ENCODE measurements around the gene CAPN5.

Gene CAPN5

DNA sequence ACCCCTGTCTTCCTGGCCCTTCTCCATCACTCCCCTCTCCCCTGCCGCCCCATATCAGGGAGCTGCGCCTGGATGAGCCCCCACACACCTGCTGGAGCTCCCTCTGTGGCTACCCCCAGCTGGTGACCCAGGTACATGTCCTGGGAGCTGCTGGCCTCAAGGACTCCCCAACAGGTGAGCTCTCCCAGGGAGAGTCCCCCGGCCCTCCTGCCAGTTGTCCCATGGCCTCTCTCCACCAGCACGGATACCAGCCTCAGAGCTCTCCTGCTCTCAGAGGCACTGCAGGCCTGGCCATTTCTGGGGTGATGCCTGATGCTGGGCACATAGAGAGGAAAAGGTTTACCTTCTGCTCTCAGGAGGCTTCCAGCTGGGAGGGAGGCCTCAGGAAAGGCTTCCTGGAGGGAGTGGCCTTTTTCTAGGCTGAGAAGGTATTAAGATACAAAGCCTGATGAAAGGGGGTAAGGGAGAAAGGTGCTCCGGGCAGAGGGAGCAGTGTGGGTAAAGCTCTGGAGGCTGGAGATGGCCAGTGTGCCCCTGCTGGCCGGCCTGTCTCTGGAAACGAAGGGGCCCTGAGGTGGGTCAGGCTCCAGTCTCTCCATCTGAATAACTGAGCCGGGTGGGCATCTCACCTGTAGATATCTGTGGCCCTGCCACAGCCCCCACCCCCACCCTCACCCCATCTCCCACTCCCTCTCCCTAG is 55.3 kb downstream of the CAPN5 start:
- DNase-seq, result no peak

DNA sequence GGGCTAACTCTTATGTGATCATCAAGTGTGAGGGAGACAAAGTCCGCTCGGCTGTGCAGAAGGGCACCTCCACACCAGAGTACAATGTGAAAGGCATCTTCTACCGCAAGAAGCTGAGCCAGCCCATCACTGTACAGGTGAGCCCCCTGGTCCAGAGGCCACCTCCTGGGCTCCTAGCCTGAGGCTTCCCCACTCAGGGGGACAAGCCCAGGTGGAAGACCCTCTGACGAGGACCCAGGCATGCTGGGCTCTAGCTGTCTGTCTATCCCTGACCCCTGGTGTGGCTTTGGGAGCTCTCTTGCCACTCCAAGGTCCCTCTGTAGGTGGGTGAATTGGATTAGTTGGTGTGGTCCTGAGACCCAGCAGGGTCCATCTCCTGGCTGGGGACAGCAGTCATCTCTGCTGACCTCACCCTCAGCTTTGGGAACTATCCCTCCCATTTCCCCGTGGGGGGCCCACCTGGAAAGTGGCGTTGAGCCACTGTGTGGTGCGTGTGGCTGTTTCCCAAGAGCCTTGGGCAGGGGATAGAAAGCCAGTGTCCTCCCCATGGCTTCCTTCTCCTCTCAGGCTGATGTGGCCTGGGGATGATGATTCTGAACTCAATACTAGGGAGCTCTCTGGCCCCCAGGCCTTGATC is 55.9 kb downstream of the CAPN5 start:
- no peak for DNase-seq

DNA sequence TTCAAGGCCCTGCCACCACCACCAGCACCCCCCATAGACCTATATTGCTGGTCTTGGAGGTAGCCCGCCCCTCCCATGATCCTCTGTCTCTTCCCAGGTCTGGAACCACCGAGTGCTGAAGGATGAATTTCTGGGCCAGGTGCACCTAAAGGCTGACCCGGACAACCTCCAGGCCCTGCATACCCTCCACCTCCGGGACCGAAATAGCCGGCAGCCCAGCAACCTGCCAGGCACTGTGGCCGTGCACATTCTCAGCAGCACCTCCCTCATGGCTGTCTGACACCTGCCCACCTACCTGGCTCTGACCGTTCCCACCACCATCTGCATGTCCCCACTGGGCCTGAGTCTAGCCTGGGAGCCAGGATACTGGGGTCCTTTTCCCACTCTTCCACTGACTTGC is 56.8 kb downstream of the CAPN5 start:
- no peak for DNase-seq

DNA sequence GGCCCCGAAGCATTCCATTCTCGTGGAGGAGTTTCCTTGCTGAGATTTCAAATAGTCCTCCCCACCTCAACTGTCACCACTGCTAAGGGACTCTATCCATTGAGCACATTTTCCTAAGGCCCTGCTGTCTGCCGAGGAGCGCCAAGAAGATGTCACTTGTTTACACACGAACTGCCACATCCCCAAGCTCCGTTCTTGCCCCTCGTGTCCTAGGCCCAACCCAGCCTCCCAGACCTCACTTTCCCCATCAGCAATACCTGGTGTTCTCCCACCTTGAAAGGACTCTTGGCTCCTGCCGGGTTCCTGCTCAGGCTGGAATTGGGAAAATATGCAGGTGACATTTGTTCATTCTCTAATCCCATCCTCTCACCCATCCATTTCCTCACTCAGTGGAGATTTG is 57.3 kb downstream of the CAPN5 start:
- DNase-seq, result no peak

DNA sequence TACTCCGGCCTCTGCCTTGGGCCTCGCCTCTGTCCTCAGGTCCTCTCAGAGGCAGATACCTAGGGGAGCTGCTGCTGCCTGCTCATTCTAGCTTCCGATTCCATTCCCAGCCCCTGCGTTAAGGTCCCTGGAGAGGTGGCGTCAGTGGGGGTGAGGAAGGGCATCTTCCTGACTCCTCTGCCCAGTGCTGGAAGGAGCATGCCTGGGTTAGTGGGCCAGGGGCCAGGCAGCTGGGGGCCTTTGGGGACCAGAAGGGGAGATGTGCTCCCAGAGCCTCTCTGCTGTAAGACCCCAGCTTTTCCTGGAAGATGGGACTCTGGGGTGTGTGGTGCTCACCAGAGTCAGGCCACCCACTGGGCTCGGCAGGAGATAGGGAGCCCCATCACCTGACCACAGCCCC is 57.7 kb downstream of the CAPN5 start:
- DNase-seq, result no peak

DNA sequence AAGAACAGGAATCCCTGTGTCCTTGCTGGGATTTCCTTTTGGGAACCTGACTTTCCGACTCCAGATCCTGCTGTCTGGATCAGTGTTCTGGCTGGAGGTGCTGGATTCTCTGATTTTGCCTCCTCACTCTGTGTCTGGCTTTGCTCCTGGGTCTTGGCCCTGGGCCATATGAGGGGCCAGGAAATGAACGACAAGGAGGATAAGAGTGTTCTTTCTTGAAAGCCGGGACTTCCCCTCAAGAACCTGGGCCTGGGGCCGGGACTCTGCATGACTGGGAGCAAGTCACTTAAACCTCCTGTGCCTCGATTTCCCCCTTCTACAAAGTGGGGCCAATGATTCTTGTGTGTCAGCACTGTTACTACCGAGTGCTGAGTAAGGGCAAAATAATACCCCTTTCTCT is 58.4 kb downstream of the CAPN5 start:
- no peak for DNase-seq

DNA sequence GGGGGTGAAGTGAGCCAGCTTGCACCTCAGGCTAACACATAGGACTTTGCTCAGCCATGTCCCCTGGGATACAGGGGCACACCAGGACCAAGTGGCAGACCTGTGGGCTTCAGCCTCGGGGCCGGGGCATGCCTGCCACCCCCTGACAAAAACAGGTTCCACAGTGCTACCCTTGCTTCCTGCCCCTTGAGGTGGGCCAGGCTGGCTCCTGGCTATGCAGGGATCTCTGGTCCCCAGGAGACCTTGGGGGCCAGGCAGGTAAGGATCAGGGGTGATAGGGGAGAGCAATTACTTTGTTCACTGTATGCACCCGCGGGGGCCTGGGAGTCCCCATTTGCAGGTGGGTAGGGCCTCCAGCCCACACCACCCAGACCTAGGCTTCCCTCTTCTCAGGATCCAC is 58.9 kb downstream of the CAPN5 start:
- no peak for DNase-seq

DNA sequence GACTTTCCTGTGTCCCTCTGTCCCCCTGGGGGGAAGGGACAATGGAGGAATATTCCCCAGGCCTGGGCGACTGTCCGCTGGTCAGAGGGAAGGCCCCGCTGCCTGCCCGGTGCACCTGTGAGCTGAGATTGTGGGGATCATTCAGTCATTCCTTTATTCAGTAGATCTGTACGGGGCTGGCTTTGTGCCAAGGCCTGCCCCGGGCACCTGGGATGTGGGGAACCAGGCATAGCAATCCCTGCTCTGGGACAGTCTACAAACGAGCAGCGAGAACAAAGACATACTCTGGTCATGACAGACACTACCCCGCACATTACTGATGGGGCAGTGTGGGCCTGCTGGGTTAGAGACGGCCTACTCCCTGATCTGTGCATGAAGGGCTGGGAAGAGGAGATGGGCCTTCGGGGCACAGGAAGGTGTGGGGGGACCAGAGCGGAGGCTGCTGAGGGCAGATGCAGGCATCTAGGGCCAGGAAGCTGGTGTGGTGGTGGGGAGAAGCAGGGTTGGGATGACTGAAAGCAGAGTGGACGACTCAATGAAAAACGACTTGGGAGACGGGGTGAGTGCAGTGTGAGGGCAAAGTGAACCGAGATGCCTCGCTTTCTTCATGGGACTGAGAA is 59.5 kb downstream of the CAPN5 start:
- no peak for DNase-seq

DNA sequence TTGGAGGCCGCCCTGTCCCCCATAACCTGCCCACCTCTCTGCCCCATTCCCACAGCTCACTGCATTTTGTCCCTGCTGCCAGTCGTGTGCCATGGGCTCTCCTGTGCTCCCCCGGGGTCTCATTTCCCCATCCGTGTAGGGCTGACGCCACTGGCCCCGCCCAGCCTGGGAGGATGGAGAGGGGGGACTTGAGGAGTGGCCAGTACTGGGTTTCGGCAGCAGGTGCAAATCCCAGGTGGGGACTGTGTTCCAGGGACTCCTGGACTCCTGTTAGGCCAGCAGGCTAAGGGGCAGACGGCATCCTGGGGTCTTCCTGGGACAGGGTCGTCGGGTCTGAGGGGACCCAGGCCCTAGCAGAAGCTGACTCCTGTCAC is 60.1 kb downstream of the CAPN5 start:
- DNase-seq, result no peak

DNA sequence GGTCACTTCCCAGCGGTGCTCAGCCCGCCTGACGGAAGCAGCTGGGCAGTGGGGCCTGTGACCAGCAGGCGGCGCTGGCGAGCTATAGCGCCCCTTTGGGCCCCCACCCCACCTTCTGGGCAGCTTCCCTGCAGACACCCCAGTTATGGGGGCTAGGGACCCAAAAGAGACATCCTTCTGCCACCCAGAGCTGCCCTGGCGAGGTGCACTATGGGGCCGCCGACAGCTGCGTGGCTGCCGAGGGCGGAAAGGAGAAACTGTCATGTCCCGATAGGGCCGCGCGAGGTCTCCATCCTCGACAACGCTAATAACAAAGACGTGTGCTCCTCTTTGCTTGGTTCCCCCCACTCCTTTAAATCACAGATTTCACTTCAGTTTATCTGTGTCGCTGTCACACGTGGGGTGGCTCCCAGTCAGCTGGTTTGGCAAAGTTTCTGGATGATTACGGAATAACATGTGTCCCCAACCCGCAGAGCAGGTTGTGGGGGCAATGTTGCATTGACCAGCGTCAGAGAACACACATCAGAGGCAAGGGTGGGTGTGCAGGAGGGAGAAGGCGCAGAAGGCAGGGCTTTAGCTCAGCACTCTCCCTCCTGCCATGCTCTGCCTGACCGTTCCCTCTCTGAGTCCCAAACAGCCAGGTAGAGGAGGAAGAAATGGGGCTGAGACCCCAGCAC is 60.6 kb downstream of the CAPN5 start:
- peak; percentile 72 to 79 for DNase-seq

DNA sequence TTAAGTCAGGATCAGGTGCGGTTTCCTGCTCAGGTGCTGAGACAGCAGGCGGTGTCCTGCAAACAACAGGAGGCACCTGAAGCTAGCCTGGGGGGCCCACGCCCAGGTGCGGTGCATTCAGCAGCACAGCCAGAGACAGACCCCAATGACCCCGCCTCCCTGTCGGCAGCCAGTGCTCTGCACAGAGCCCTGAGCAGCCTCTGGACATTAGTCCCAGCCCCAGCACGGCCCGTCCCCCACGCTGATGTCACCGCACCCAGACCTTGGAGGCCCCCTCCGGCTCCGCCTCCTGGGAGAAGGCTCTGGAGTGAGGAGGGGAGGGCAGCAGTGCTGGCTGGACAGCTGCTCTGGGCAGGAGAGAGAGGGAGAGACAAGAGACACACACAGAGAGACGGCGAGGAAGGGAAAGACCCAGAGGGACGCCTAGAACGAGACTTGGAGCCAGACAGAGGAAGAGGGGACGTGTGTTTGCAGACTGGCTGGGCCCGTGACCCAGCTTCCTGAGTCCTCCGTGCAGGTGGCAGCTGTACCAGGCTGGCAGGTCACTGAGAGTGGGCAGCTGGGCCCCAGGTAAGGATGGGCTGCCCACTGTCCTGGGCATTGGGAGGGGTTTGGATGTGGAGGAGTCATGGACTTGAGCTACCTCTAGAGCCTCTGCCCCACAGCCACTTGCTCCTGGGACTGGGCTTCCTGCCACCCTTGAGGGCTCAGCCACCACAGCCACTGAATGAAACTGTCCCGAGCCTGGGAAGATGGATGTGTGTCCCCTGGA is 61.3 kb downstream of the CAPN5 start, which contains the start of gene MYO7A:
MYO7A (plus strand) TSS at position 327 of the 772 bp plus-strand sequence. CDS start 2,389 bp downstream, outside the sequence.
- DNase-seq, result no peak

DNA sequence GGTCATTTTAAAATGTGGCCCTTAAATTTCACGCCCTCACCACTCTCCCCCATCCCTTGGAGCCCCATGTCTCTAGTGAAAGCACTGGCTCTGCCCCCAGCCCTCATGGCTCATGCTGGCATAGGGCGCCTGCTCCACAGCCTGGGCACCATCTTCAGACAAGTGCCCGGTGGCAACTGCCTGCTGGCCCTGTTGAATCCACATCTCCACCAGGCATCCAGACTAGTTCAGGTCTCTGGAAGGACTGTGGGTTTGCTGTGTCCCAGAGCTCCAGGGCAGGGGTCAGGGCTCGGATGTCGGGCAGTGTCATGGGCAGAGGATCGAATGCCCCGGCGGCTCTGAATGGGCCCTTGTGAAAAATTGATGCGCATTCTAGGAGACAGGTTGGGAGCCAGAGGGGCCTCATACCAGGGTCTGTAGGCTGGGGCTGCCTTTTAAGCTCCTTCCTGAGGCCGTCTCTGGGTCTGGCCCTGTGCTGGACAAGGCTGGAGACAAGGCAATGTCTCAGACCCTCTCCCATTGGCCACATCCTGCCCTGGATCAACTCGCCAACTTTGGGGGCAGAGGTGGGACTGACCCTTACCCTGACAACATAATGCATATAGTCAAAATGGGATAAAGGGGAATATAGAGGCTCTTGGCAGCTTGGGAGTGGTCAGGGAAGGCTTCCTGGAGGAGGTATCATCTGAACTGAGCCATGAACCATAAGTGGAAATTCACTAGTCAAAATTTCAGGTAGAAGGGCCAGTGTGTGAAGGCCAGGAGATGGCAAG is 62.5 kb downstream of the CAPN5 start:
- no peak for DNase-seq

DNA sequence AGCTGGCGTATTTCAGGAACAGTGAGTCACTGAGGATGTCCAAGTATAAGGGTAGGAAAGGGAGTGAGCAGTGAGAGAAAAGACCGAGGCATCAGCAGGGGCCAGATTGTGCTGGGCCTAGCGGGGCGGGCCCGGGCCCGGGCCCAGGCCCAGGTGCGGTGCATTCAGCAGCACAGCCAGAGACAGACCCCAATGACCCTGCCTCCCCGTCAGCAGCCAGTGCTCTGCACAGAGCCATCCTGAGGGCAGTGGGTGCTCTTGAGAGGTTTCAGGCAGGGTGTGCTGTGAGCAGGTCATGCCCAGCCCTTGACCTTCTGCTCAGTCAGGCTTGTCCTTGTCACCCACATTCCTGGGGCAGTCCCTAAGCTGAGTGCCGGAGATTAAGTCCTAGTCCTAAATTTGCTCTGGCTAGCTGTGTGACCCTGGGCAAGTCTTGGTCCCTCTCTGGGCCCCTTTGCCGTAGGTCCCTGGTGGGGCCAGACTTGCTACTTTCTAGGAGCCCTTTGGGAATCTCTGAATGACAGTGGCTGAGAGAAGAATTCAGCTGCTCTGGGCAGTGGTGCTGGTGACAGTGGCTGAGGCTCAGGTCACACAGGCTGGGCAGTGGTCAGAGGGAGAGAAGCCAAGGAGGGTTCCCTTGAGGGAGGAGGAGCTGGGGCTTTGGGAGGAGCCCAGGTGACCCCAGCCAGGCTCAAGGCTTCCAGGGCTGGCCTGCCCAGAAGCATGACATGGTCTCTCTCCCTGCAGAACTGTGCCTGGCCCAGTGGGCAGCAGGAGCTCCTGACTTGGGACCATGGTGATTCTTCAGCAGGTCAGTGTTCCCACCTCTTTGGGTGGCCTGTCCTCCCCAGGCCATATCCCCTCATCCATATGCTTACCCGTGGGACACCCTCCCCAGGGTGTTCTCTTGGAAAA is 63.3 kb downstream of the CAPN5 start:
- no peak for DNase-seq

DNA sequence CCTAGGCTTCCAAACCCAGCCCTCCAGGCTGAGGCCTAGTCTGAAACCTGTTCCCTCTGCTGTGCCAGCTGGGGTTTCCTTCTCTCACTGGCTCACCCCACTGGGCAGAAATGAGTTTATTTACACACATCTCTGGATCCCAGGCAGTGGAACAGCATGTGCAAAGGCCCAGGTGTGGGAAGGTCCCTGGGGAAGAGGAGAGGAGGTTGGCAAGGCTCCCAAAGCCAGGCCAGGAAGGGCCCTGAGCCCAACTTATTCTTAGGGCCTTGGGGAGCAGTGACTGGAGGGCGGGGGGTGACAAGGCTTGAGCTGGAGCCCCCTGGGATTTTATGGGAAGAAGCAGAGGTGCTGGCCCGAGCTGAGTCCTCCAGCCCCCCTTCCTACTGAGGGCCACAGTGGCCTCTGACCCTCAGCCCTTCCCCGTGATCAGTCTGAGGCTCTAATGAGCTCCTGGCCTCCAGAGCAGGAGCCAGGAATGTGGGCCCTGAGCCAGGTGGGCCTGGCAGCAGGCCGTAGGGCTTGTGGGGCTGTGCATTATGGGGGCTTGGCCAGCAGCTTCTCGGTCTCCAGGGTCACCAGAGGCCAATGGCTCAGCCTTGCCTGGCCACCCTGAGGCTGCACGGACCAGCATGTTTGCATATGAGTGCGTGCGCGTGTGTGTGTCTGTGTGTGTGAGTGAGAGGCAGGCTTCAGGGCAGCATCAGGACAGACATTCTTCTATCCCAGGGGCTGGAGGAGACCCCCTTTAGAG is 64.2 kb downstream of the CAPN5 start:
- no peak for DNase-seq

DNA sequence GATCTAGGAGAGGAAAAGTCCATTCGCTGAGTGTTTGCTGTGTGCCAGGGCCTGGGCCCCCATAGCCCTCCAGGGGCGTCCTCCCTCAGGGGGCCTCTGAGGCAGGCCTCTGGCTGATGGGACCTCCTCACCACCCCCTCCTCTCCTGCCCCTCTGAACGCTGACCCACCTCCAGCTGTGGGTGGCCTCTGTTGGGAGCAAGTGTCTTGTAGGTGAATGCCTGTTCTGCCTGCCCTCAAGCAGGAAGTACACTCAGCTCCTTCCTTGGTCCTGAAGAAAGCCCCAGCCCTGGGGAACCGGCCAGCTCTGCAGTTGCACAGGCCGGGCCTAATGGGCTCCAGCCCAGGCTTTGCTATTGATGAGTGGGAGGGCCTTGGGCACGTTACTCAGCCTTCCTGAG is 64.8 kb downstream of the CAPN5 start:
- DNase-seq, result no peak

DNA sequence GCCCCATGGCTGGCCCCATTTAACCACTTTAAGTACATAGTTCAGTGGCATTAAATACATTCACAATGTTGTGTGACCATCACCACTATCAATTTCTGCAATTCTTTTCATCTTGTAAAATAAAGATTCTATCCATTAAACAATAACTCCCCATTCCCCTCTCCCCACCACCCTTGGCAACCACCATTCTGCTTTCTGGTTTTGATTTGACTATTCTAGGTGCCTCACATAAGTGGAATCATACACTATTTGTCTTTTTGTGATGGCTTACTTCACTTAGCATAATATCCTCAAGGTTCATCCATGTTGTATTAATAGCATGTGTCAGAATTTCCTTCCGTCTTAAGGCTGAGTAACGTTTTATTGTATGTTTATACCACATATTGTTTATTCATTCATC is 68.3 kb downstream of the CAPN5 start:
- DNase-seq, result no peak

DNA sequence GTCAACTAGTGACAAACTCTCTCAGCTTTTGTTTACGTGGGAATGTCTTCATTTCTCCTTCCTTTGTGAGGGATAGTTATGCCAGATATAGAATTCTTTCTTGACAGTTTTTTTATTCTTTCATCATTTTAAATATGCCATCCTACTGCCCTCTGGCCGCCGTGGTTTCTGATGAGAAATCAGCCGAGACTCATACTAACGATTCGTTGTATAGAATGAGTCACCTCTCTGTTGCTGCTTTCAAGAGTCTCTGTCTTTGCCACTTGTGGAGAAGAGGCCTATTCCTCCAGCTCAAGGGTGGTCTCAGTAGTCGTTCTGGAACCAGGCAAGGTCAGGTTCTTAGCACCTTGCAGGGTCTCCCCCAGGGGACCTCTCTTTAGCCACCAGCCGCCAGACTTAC is 69.3 kb downstream of the CAPN5 start:
- peak; percentile 39 to 45 for DNase-seq

DNA sequence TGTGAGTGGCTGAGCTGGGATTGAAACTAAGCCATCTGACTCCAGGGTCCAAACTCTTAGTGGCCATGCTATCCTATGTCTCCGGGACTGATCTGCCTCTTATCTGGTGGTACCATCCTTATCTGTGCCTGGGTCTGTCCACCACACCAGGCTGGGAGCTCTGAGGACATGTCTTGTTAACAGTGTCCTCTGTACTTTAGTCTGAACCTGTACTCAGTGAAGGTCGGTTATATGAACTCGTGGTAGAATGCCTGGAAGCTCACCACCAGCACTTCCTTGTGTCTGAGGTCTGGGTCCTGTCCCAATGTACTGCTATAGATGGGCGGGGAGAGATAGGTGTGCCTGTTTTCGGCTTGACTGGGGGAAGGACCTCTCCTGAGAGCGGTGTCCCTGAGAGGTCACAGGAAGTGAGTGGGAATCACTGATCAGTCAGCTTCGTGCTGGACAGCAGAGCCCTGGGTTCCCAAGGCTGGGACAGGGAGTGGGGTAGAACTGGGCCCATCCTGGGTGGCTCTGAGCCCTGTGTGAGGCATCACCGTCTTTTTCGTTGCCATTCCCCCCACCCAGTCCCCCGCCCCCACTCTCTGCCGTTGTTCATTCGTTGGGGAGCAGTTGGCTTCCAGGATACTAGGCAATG is 70.1 kb downstream of the CAPN5 start:
- DNase-seq, result no peak

DNA sequence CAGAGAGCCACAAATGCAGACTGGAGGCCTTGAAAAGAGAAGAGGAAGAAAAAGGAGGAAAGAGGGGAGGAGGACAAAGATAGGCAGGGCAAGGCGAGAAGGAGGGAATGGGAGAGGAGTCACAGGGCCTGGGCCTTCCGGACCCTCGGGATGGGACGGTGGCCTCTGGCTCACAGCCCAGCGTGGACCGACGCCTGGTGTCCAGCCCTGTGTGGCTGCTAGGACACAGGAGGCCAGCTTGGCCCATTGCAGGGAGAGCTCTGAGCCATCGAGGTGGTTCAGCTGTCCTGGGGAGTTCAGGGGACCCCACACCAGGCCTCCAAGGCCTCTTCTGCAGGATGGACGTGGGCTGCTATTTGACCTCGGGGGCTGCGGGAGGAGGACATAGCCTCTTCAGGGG is 70.7 kb downstream of the CAPN5 start:
- no peak for DNase-seq

DNA sequence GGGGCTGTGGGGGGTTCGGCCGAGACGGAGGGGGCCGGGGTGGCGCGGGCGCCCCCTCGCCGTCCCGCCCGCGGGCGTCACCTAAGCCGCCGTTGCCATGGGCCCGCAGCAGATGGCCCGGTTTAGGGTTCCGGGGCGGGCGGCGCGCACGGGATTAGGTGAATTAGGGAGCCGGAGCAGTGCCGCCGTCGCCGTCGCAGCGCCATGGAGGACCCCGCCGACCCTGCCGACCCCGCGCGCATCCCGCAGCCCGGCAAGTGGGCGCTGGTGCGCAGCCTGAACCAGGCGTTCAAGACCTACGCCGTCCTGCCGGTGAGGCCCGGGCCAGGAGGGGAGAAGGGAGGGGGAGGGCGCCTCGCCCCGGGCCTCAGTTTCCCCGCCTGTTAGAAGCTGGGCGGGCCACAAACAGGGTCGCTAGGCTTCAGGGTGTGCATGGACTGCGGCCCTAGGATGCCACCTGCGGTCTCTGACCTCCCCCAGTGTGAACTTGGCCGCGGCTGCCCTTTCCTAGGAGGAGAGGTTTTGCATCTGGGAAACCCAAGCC is 71.4 kb downstream of the CAPN5 start:
- no peak for DNase-seq
